ENCODE results near the gene KRTAP10-6. TPM values are rescaled to one million over a fixed set of nuclear protein-coding genes. Genes with fewer than 3 reads are reported as not detected.
"Not testable (repeated sequence)": the region's sequence is repeated elsewhere in the genome, so short reads cannot be mapped to it uniquely, and the experiment has no call there.

KRTAP10-6 gene
- total RNA-seq, 6 experiments from 2014 or later: not detected

DNA sequence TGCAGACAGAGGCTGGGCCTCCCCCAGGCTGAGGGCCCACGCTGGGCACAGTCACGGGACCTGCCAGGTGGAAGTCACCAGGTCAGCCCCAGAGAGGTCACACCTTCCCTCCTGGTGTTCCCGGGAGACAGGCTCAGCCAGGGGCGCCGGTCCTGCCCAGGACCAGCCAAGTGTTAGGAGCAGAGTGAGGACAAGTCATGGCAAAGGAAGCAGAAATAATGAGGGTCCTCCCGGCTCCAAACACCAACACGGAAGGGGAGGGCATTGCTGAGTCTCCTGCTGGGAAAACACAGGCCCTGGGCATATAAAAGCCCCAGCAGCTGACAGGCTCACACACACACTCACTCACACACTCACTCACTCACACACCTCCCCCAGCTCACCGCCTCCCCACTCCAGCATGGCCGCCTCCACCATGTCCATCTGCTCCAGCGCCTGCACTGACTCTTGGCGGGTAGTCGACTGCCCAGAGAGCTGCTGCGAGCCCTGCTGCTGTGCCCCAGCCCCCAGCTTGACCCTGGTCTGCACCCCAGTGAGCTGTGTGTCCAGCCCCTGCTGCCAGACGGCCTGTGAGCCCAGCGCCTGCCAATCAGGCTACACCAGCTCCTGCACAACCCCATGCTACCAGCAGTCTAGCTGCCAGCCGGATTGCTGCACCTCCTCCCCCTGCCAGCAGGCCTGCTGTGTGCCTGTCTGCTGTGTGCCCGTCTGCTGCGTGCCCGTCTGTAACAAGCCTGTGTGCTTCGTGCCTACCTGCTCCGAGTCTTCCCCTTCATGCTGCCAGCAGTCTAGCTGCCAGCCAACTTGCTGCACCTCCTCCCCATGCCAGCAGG, 44.9 kb upstream of the KRTAP10-6 start, which contains the start of gene KRTAP10-10:
TSS of gene KRTAP10-10 (plus strand) at position 339 of the 833 bp plus-strand sequence. CDS start at position 401, 62 bp downstream.
- DNase-seq: no peak
- Mint-ChIP-seq H3K27me3 (ENCODE audit: insufficient read depth) (peaks cover 8% of the 10 kb centered on the region), H3K36me3 (ENCODE audit: low read depth) (peaks cover 5% of the 10 kb centered on the region; the same call in 1 of the 2 replicates), H3K4me3 (no peak within 1 kb of the TSS), H3K9me3 (peaks cover 29% of the 10 kb centered on the region), H3K4me1 (ENCODE audit: low read depth) (no peaks in the 10 kb centered on the region), H3K27ac (no peak within 1 kb of the TSS)
- TF ChIP-seq CTCF (IDR thresholded peaks at IDR 0.05): no peak

- no peak for DNase-seq
- peaks cover 34% of the 10 kb centered on the region for H3K9me3 Mint-ChIP-seq
- H3K27ac Mint-ChIP-seq: no peak overlapping the region
- TF ChIP-seq CTCF (IDR thresholded peaks at IDR 0.05): no peak
- peaks cover 6% of the 10 kb centered on the region for H3K27me3 Mint-ChIP-seq (ENCODE audit: insufficient read depth)
- H3K4me3 Mint-ChIP-seq: no peak overlapping the region
- H3K36me3 Mint-ChIP-seq (ENCODE audit: low read depth): peaks cover 10% of the 10 kb centered on the region
- no peaks in the 10 kb centered on the region for H3K4me1 Mint-ChIP-seq (ENCODE audit: low read depth)
These were observed 44.1 kb upstream of the KRTAP10-6 start for GRCh38 chr21:44636209-44637017.

GRCh38 chr21:44632067-44632466, 39.8 kb upstream of the KRTAP10-6 start:
- no peak overlapping the region for H3K4me3 Mint-ChIP-seq
- peaks cover 10% of the 10 kb centered on the region; the same call in 1 of the 2 replicates for H3K36me3 Mint-ChIP-seq (ENCODE audit: low read depth)
- no peak for DNase-seq
- no peak overlapping the region for H3K27ac Mint-ChIP-seq
- H3K27me3 Mint-ChIP-seq (ENCODE audit: insufficient read depth): peaks cover 2% of the 10 kb centered on the region
- TF ChIP-seq CTCF (IDR thresholded peaks at IDR 0.05): no peak
- no peaks in the 10 kb centered on the region for H3K4me1 Mint-ChIP-seq (ENCODE audit: low read depth)
- H3K9me3 Mint-ChIP-seq: peaks cover 37% of the 10 kb centered on the region

DNA sequence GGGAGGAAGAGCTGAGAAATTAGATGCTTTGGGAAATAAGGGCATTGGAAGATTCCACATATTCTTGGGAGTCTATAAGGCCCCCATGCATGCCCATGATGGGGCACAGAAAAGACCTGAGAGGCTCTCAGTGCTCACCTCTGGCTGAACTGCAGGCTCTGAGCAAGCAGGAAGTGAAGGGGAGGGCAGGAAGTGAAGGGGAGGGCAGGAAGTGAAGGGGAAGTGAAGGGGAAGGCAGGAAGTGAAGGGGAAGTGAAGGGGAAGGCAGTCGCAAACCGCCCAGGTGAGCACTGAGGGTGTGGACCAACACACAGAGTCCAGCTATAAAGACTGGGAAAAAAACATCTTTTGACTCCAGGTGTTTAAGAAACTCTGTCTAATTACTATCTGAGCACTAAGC, 38.1 kb upstream of the KRTAP10-6 start:
- no peaks in the 10 kb centered on the region for H3K4me1 Mint-ChIP-seq (ENCODE audit: low read depth)
- no peak overlapping the region for H3K4me3 Mint-ChIP-seq
- no peak overlapping the region for H3K27ac Mint-ChIP-seq
- no peak for TF ChIP-seq CTCF (IDR thresholded peaks at IDR 0.05)
- peaks cover 3% of the 10 kb centered on the region for H3K27me3 Mint-ChIP-seq (ENCODE audit: insufficient read depth)
- H3K36me3 Mint-ChIP-seq (ENCODE audit: low read depth): peaks cover 10% of the 10 kb centered on the region; the same call in 1 of the 2 replicates
- peaks cover 46% of the 10 kb centered on the region for H3K9me3 Mint-ChIP-seq
- no peak for DNase-seq

- Mint-ChIP-seq H3K4me1 (ENCODE audit: low read depth) (no peaks in the 10 kb centered on the region), H3K9me3 (peaks cover 58% of the 10 kb centered on the region), H3K27me3 (ENCODE audit: insufficient read depth) (peaks cover 3% of the 10 kb centered on the region), H3K4me3 (no peak overlapping the region), H3K27ac (no peak overlapping the region), H3K36me3 (ENCODE audit: low read depth) (peaks cover 14% of the 10 kb centered on the region; the same call in 1 of the 2 replicates)
- no peak for TF ChIP-seq CTCF (IDR thresholded peaks at IDR 0.05)
- no peak for DNase-seq
These were observed 36.5 kb upstream of the KRTAP10-6 start for GRCh38 chr21:44628707-44629391.

GRCh38 chr21:44627831-44628233, 35.5 kb upstream of the KRTAP10-6 start:
- DNase-seq; H3K4me1 Mint-ChIP-seq (ENCODE audit: low read depth); H3K4me3 Mint-ChIP-seq; H3K27me3 Mint-ChIP-seq (ENCODE audit: insufficient read depth); H3K27ac Mint-ChIP-seq: not testable (repeated sequence)
- Mint-ChIP-seq H3K36me3 (ENCODE audit: low read depth) (peaks cover 20% of the 10 kb centered on the region; the same call in 1 of the 2 replicates), H3K9me3 (peaks cover 69% of the 10 kb centered on the region)

GRCh38 chr21:44627181-44627822, 35.0 kb upstream of the KRTAP10-6 start:
- H3K36me3 Mint-ChIP-seq (ENCODE audit: low read depth): peaks cover 20% of the 10 kb centered on the region; the same call in 1 of the 2 replicates
- not testable (repeated sequence) for H3K4me3 Mint-ChIP-seq; H3K27ac Mint-ChIP-seq; H3K27me3 Mint-ChIP-seq (ENCODE audit: insufficient read depth); DNase-seq; H3K4me1 Mint-ChIP-seq (ENCODE audit: low read depth)
- peaks cover 67% of the 10 kb centered on the region for H3K9me3 Mint-ChIP-seq
